ENCODE measurements around the gene CHN2.

CHN2 gene

GRCh38 chr7:29345590-29345989, 151.0 kb downstream of the CHN2 start (continued):
- TF ChIP-seq, protein P1, sequence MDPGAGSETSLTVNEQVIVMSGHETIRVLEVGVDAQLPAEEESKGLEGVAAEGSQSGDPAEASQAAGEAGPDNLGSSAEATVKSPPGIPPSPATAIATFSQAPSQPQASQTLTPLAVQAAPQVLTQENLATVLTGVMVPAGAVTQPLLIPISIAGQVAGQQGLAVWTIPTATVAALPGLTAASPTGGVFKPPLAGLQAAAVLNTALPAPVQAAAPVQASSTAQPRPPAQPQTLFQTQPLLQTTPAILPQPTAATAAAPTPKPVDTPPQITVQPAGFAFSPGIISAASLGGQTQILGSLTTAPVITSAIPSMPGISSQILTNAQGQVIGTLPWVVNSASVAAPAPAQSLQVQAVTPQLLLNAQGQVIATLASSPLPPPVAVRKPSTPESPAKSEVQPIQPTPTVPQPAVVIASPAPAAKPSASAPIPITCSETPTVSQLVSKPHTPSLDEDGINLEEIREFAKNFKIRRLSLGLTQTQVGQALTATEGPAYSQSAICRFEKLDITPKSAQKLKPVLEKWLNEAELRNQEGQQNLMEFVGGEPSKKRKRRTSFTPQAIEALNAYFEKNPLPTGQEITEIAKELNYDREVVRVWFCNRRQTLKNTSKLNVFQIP (CRISPR knock-in tag; IDR thresholded peaks at IDR 0.05; ENCODE audit: borderline replicate concordance, low read depth), result no peak
- no peak for TF ChIP-seq BACH2 (CRISPR knock-in tag; IDR thresholded peaks at IDR 0.05; ENCODE audit: borderline replicate concordance)

GRCh38 chr7:29346231-29346978, 151.8 kb downstream of the CHN2 start:
- TF ChIP-seq, protein P2, sequence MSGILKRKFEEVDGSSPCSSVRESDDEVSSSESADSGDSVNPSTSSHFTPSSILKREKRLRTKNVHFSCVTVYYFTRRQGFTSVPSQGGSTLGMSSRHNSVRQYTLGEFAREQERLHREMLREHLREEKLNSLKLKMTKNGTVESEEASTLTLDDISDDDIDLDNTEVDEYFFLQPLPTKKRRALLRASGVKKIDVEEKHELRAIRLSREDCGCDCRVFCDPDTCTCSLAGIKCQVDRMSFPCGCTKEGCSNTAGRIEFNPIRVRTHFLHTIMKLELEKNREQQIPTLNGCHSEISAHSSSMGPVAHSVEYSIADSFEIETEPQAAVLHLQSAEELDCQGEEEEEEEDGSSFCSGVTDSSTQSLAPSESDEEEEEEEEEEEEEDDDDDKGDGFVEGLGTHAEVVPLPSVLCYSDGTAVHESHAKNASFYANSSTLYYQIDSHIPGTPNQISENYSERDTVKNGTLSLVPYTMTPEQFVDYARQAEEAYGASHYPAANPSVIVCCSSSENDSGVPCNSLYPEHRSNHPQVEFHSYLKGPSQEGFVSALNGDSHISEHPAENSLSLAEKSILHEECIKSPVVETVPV (CRISPR knock-in tag; IDR thresholded peaks at IDR 0.05), result no peak
- TF ChIP-seq TCF4 (CRISPR knock-in tag; IDR thresholded peaks at IDR 0.05; ENCODE audit: borderline replicate concordance) (no peak), ARNTL (CRISPR knock-in tag; IDR thresholded peaks at IDR 0.05; ENCODE audit: borderline replicate concordance, low read depth) (no peak), RARB (CRISPR knock-in tag; IDR thresholded peaks at IDR 0.05) (no peak), ZNF565 (CRISPR knock-in tag; conservative IDR thresholded peaks at IDR 0.05; ENCODE audit: low read depth) (no peak), SNAI2 (CRISPR knock-in tag; IDR thresholded peaks at IDR 0.05) (no peak), ZNF8 (CRISPR knock-in tag; IDR thresholded peaks at IDR 0.05) (no peak), CREB5 (CRISPR knock-in tag; IDR thresholded peaks at IDR 0.05; ENCODE audit: low read depth) (no peak), ZFP3 (CRISPR knock-in tag; IDR thresholded peaks at IDR 0.05) (no peak), CSDC2 (CRISPR knock-in tag; IDR thresholded peaks at IDR 0.05) (no peak), ZNF70 (CRISPR knock-in tag; IDR thresholded peaks at IDR 0.05) (no peak), ZC3H10 (CRISPR knock-in tag; IDR thresholded peaks at IDR 0.05) (no peak)

GRCh38 chr7:29349362-29349761, 154.8 kb downstream of the CHN2 start:
- no peak for ATAC-seq
- no peak for TF ChIP-seq ZNF8 (CRISPR knock-in tag; IDR thresholded peaks at IDR 0.05)
- no peak for TF ChIP-seq PPARA (CRISPR knock-in tag; IDR thresholded peaks at IDR 0.05; ENCODE audit: borderline replicate concordance)
- no peak for TF ChIP-seq ZFP3 (CRISPR knock-in tag; IDR thresholded peaks at IDR 0.05)
- TF ChIP-seq ARNTL (CRISPR knock-in tag; IDR thresholded peaks at IDR 0.05; ENCODE audit: borderline replicate concordance, low read depth), result no peak
- no peak for TF ChIP-seq TCF4 (CRISPR knock-in tag; IDR thresholded peaks at IDR 0.05; ENCODE audit: borderline replicate concordance)
- no peak for TF ChIP-seq ZNF565 (CRISPR knock-in tag; conservative IDR thresholded peaks at IDR 0.05; ENCODE audit: low read depth)

More at GRCh38 chr7:29346231-29346978, 151.8 kb downstream of the CHN2 start:
- ATAC-seq, result no peak

DNA sequence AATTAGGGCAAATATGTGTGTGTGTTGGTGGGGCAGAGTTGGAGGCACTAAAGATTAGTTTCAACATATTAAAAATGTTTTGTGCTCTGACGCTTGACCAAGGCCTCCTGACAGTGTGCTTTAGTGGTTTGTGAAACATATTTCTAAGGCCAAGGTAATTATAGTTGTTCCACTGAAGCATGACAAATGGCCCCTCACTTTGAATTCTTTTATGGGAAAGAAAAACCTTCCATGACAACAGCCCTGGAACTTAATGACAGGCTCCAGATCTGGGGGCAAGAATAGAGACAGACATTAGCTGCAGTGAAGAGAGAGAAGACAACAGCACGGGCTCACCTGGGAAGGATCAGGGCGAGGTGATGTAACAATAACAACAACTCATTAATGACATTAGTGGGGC, 155.8 kb downstream of the CHN2 start:
- no peak for ATAC-seq
- no peak for TF ChIP-seq ZC3H10 (CRISPR knock-in tag; IDR thresholded peaks at IDR 0.05)
- no peak for TF ChIP-seq TOX (CRISPR knock-in tag; IDR thresholded peaks at IDR 0.05; ENCODE audit: borderline replicate concordance)
- TF ChIP-seq, protein P2 (CRISPR knock-in tag; IDR thresholded peaks at IDR 0.05), result no peak
- no peak for TF ChIP-seq ARNTL (CRISPR knock-in tag; IDR thresholded peaks at IDR 0.05; ENCODE audit: borderline replicate concordance, low read depth)
- no peak for TF ChIP-seq PATZ1 (CRISPR knock-in tag; IDR thresholded peaks at IDR 0.05; ENCODE audit: borderline replicate concordance)
- no peak for TF ChIP-seq TCF4 (CRISPR knock-in tag; IDR thresholded peaks at IDR 0.05; ENCODE audit: borderline replicate concordance)
- no peak for TF ChIP-seq RARB (CRISPR knock-in tag; IDR thresholded peaks at IDR 0.05)

Measured in SK-N-SH treated with all-trans-retinoic acid at 6 μM for 48 hours (cell line).